ENCODE measurements around the gene SDR42E1. TPM values are rescaled to one million over a fixed set of nuclear protein-coding genes. Genes with fewer than 3 reads are reported as not detected.

Gene SDR42E1
- total and polyA plus RNA-seq, 2 donors from 2014 or later: 2.5 to 15.0 TPM

- Histone ChIP-seq H3K27ac (ENCODE audit: low read depth in 2 of 2, low read length in 2 of 2) (no peak overlapping the region), H3K36me3 (ENCODE audit: control insufficient read depth in 2 of 3, insufficient read depth in 3 of 3, low read length in 3 of 3) (no peaks in the 10 kb centered on the region), H3K9me3 (ENCODE audit: control insufficient read depth in 2 of 3, insufficient read depth in 1 of 3, low read length in 3 of 3) (peaks cover 0 to 5% (median 0%) of the 10 kb centered on the region in 3 donors), H3K9ac (ENCODE audit: low read length in 3 of 3) (no peak overlapping the region), H3K27me3 (ENCODE audit: control insufficient read depth, insufficient read depth, low read length) (no peaks in the 10 kb centered on the region), H3K4me3 (ENCODE audit: low read length in 3 of 3) (no peak overlapping the region), H3K4me1 (ENCODE audit: control insufficient read depth in 2 of 3, insufficient read depth in 2 of 3, low read depth in 1 of 3, low read length in 3 of 3) (no peaks in the 10 kb centered on the region)
- intact Hi-C loops (cut with DNase I): no loop called here
- no peak for TF ChIP-seq CTCF (IDR thresholded peaks at IDR 0.05; ENCODE audit: borderline replicate concordance, extremely low read depth, insufficient read depth)
- FAIRE-seq: no peak
- no peak for DNase-seq
Measured at GRCh38 chr16:81975637-81976036, 35.6 kb downstream of the SDR42E1 start.

- no peak overlapping the region for H3K4me3 ChIP-seq (ENCODE audit: low read length in 3 of 3)
- intact Hi-C loops (cut with DNase I): no loop called here
- H3K27me3 ChIP-seq (ENCODE audit: control insufficient read depth, insufficient read depth, low read length): no peaks in the 10 kb centered on the region
- H3K9me3 ChIP-seq (ENCODE audit: control insufficient read depth in 2 of 3, insufficient read depth in 1 of 3, low read length in 3 of 3): peaks cover 0 to 5% (median 0%) of the 10 kb centered on the region in 3 donors
- no peaks in the 10 kb centered on the region for H3K36me3 ChIP-seq (ENCODE audit: control insufficient read depth in 2 of 3, insufficient read depth in 3 of 3, low read length in 3 of 3)
- H3K4me1 ChIP-seq (ENCODE audit: control insufficient read depth in 2 of 3, insufficient read depth in 2 of 3, low read depth in 1 of 3, low read length in 3 of 3): no peaks in the 10 kb centered on the region
- TF ChIP-seq CTCF (IDR thresholded peaks at IDR 0.05; ENCODE audit: borderline replicate concordance, extremely low read depth, insufficient read depth): no peak
- no peak for FAIRE-seq
- no peak for DNase-seq
- no peak overlapping the region for H3K27ac ChIP-seq (ENCODE audit: low read depth in 2 of 2, low read length in 2 of 2)
- H3K9ac ChIP-seq (ENCODE audit: low read length in 3 of 3): no peak overlapping the region
Measured at GRCh38 chr16:81973737-81974136, 37.5 kb downstream of the SDR42E1 start.

- intact Hi-C loops (cut with DNase I): no loop called here
Measured at GRCh38 chr16:81971853-81972252, 39.4 kb downstream of the SDR42E1 start.

More at GRCh38 chr16:81971853-81972252, 39.4 kb downstream of the SDR42E1 start:
- no peaks in the 10 kb centered on the region for H3K27me3 ChIP-seq (ENCODE audit: control insufficient read depth, insufficient read depth, low read length)
- no peak overlapping the region for H3K27ac ChIP-seq (ENCODE audit: low read depth in 2 of 2, low read length in 2 of 2)
- H3K9ac ChIP-seq (ENCODE audit: low read length in 3 of 3): no peak overlapping the region
- H3K36me3 ChIP-seq (ENCODE audit: control insufficient read depth in 2 of 3, insufficient read depth in 3 of 3, low read length in 3 of 3): no peaks in the 10 kb centered on the region
- TF ChIP-seq CTCF (IDR thresholded peaks at IDR 0.05; ENCODE audit: borderline replicate concordance, extremely low read depth, insufficient read depth): no peak
- peaks cover 0 to 5% (median 0%) of the 10 kb centered on the region in 3 donors for H3K9me3 ChIP-seq (ENCODE audit: control insufficient read depth in 2 of 3, insufficient read depth in 1 of 3, low read length in 3 of 3)
- H3K4me1 ChIP-seq (ENCODE audit: control insufficient read depth in 2 of 3, insufficient read depth in 2 of 3, low read depth in 1 of 3, low read length in 3 of 3): no peaks in the 10 kb centered on the region
- H3K4me3 ChIP-seq (ENCODE audit: low read length in 3 of 3): no peak overlapping the region
- DNase-seq: no peak
- no peak for FAIRE-seq

Measured in kidney (tissue), 14 donors.